GM12891 (cell line): ENCODE data around the gene NKX2-2.

ENCODE experiments used
- PAX5 ChIP-seq: IDR thresholded peaks from 2 replicates; pipeline ENCODE4 v1.6.1; 2011; ENCODE audit warnings: low read length, moderate library complexity, mild to moderate bottlenecking; ENCODE audit not compliant: insufficient read depth, severe bottlenecking
- POLR2A ChIP-seq: IDR thresholded peaks from 2 replicates; pipeline ENCODE4 v1.6.1; 2011; ENCODE audit warnings: low read depth, low read length, control low read depth
- POLR2AphosphoS5 ChIP-seq: IDR thresholded peaks from 2 replicates; pipeline ENCODE4 v1.6.1; 2011; ENCODE audit warnings: low read depth, low read length, control low read depth
- POU2F2 ChIP-seq: IDR thresholded peaks from 2 replicates; pipeline ENCODE4 v1.6.1; 2011; ENCODE audit warnings: low read depth, mild to moderate bottlenecking, control low read depth, low read length, moderate library complexity
- SPI1 ChIP-seq: IDR thresholded peaks from 2 replicates; pipeline ENCODE4 v1.6.1; 2011; ENCODE audit warnings: low read depth, low read length, control low read depth
- TAF1 ChIP-seq: IDR thresholded peaks from 2 replicates; pipeline ENCODE4 v1.6.1; 2011; ENCODE audit warnings: low read depth, low read length, control low read depth

DNA sequence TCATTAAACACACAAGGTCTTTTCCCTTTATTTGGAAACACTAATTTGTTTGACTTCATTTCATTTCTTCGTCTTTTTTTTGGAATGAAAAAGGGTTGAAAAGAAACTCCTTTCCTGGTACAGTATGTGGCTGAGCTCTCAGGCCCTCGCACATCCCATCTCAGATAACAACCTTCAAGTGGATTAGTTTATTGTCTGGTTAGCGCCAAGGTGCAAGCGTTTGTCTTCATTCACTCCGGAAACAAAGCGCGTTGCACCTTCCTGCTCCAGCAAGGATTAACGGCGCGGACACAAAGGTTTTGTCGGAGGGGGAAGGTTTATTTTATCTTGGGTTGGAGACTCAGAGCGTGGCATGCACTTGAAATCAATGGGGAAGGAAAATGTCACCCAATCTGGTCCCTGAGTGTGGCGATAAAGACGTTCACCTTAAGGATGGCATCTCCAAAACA, 5.3 kb upstream of the NKX2-2 start:
- TF ChIP-seq POLR2A: no peak
- no peak for TF ChIP-seq POLR2AphosphoS5
- no peak for TF ChIP-seq TAF1
- TF ChIP-seq PAX5: no peak
- TF ChIP-seq SPI1: no peak
- no peak for TF ChIP-seq POU2F2
